CD14-positive monocyte (primary cell): ENCODE measurements around the gene STK11IP. TPM values are rescaled to one million over a fixed set of nuclear protein-coding genes. Genes with fewer than 3 reads are reported as not detected.
A peak's percentile ranks its signal among the peaks of the same experiment; 100 is the strongest.

ENCODE experiments used
- DNase-seq, 3 donors: peaks; one replicate each; pipeline ENCODE4 v3.0.0-alpha.2; 2011 to 2022
- H2AFZ ChIP-seq: 2 replicates; pipeline ENCODE4 v1.6.0; 2012; ENCODE audit warnings: mild to moderate bottlenecking, low read depth, low read length, inconsistent platforms; ENCODE audit not compliant: insufficient read depth, poor library complexity, severe bottlenecking
- H3K27ac ChIP-seq, 2 donors: 1 replicate in 1 of 2; 2 replicates in 1 of 2; pipeline ENCODE4 v1.5.1; 2012 to 2013; ENCODE audit warnings: low read length in 2 of 2, control low read depth in 1 of 2, inconsistent platforms in 1 of 2, low read depth in 1 of 2, mild to moderate bottlenecking in 1 of 2
- H3K27me3 ChIP-seq, 2 donors: one replicate each; pipeline versions ENCODE4 v1.6.0 to v1.6.1; 2011 to 2013; ENCODE audit warnings: low read length in 2 of 2; ENCODE audit not compliant: control insufficient read depth in 2 of 2, insufficient read depth in 2 of 2
- H3K36me3 ChIP-seq, 2 donors: replicated peaks in 1 of 2; 1 replicate in 1 of 2; 2 replicates in 1 of 2; pipeline versions ENCODE4 v1.5.1 to v1.6.1; 2012 to 2013; ENCODE audit warnings: low read length in 2 of 2, control low read depth in 1 of 2, inconsistent platforms in 1 of 2, mild to moderate bottlenecking in 1 of 2; ENCODE audit not compliant: insufficient read depth in 2 of 2, control insufficient read depth in 1 of 2
- H3K4me1 ChIP-seq, 2 donors: 1 replicate in 1 of 2; 2 replicates in 1 of 2; pipeline versions ENCODE4 v1.5.1 to v1.6.1; 2012 to 2013; ENCODE audit warnings: low read length in 2 of 2, control low read depth in 1 of 2, inconsistent platforms in 1 of 2, mild to moderate bottlenecking in 1 of 2, moderate library complexity in 1 of 2; ENCODE audit not compliant: insufficient read depth in 2 of 2, control insufficient read depth in 1 of 2
- H3K4me2 ChIP-seq: replicated peaks from 2 replicates; pipeline ENCODE3; 2012; ENCODE audit warnings: low read length, moderate library complexity, mild to moderate bottlenecking; ENCODE audit not compliant: poor library complexity, severe bottlenecking; ENCODE audit errors: extremely low read depth
- H3K4me3 ChIP-seq, 3 experiments: fragments of 200-600 bp in 1 of 3; sonication (generic) in 1 of 3; replicated peaks in 1 of 3; 1 replicate in 2 of 3; 2 replicates in 1 of 3; pipeline ENCODE4 v1.5.1; 2011 to 2013; ENCODE audit warnings: low read length in 3 of 3, mild to moderate bottlenecking in 3 of 3, control low read depth in 2 of 3, low read depth in 2 of 3, inconsistent platforms in 1 of 3, moderate library complexity in 1 of 3
- H3K79me2 ChIP-seq: 2 replicates; pipeline ENCODE4 v1.6.0; 2012; ENCODE audit warnings: mild to moderate bottlenecking, control low read depth, inconsistent platforms, low read length, moderate library complexity; ENCODE audit not compliant: insufficient read depth
- H3K9ac ChIP-seq: 2 replicates; pipeline ENCODE4 v1.6.0; 2017; ENCODE audit warnings: low read length, mild to moderate bottlenecking; ENCODE audit not compliant: insufficient read depth, poor library complexity, severe bottlenecking
- H3K9me3 ChIP-seq, 2 donors: replicated peaks in 1 of 2; 1 replicate in 1 of 2; 2 replicates in 1 of 2; pipeline versions ENCODE4 v1.5.1 to v1.6.1; 2012 to 2013; ENCODE audit warnings: low read length in 2 of 2, control low read depth in 1 of 2; ENCODE audit not compliant: control insufficient read depth in 1 of 2, insufficient read depth in 1 of 2
- H4K20me1 ChIP-seq: 2 replicates; pipeline ENCODE4 v1.6.0; 2012; ENCODE audit warnings: mild to moderate bottlenecking, low read length, control low read depth, moderate library complexity; ENCODE audit not compliant: insufficient read depth
- H3K27ac Mint-ChIP-seq, 7 donors: one replicate each; pipeline ENCODE4 v1.8.0; 2020; ENCODE audit warnings: mild to moderate bottlenecking in 7 of 7, mixed read lengths in 7 of 7, moderate library complexity in 6 of 7, inconsistent platforms in 2 of 7
- H3K27me3 Mint-ChIP-seq, 3 donors: one replicate each; pipeline ENCODE4 v1.8.0; 2021 to 2022; ENCODE audit warnings: low read depth in 3 of 3, mild to moderate bottlenecking in 3 of 3, mixed read lengths in 3 of 3, moderate library complexity in 3 of 3, inconsistent platforms in 1 of 3
- H3K36me3 Mint-ChIP-seq, 2 donors: one replicate each; pipeline ENCODE4 v1.8.0; 2020; ENCODE audit warnings: mixed read lengths in 2 of 2, inconsistent platforms in 1 of 2, mild to moderate bottlenecking in 1 of 2
- H3K4me1 Mint-ChIP-seq: one replicate; pipeline ENCODE4 v1.8.0; 2020; ENCODE audit warnings: mild to moderate bottlenecking, mixed read lengths
- H3K4me3 Mint-ChIP-seq, 2 donors: one replicate each; pipeline ENCODE4 v1.8.0; 2020; ENCODE audit warnings: mild to moderate bottlenecking in 2 of 2, mixed read lengths in 2 of 2, moderate library complexity in 1 of 2
- H3K9me3 Mint-ChIP-seq, 7 donors: one replicate each; pipeline ENCODE4 v1.8.0; 2020 to 2022; ENCODE audit warnings: mixed read lengths in 7 of 7, mild to moderate bottlenecking in 6 of 7, moderate library complexity in 6 of 7, inconsistent platforms in 2 of 7
- CTCF ChIP-seq: fragments of 200-600 bp; IDR thresholded peaks from one replicate; pipeline ENCODE4 v1.8.0; 2022; ENCODE audit warnings: antibody characterized with exemption, mild to moderate bottlenecking
- WGBS: methylation state at CpG from one replicate; pipeline ENCODE4 v1.1.5; 2013; ENCODE audit warnings: missing lambda C conversion rate; ENCODE audit not compliant: insufficient coverage; 5-methylcytosine and 5-hydroxymethylcytosine counted together
- intact Hi-C, 2 donors: fragments of 100-400 bp; cut with micrococcal nuclease; formaldehyde crosslinking; loops; one replicate each; pipeline versions ENCODE4 v1.15.0 to v1.15.1; 2023
- polyA plus RNA-seq, 3 donors: library from polyadenylated mRNA; depleted of rRNA in 1 of 3; unstranded in 2 of 3; stranded (reverse) in 1 of 3; fragments of 300-500 nt in 2 of 3; fragments of >200 nt in 1 of 3; fragmentation: Illumina TruSeq in 2 of 3; gene quantifications; 1 replicate in 2 of 3; 2 replicates in 1 of 3; pipeline ENCODE4 v1.2.3, GENCODE V29; 2012 to 2021

Gene STK11IP
- polyA plus RNA-seq, 3 donors: 13.0 to 79.1 (median 15.7) TPM

DNA sequence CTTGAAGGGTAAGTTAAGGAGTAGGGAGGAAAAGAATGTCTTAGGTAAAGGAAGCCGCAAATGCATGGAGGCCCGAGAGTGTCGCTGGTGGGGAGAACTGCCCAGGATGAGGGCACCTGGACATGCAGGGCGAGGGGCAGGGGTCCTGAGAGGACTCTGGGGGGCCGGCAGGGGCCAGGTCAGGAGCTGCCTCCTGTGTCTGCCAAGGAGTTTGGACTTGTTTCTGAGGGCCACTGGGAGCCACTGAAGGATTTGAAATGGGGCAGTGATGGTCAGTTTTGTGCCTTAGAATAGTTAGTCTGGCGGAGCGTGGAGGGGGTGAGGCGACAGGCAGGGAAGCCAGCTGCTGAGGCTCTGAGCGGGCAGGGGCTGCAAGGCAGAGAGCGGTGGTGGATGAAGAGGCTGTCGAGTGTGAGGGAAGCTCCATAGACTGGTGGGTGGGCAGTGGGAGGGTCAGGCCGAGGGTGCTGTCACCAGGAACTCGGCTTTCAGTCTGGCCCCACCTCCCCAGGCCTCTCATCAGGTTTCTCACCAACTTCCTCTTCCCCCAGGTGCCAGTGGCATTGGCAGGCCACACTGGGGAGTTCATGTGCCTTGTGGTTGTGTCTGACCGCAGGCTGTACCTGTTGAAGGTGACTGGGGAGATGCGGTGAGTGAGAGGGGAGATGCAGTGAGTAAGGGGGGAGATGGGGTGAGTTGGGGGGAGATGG, 15.1 kb downstream of the STK11IP start:
- Mint-ChIP-seq H3K9me3 (no peaks in the 10 kb centered on the region), H3K27ac (peak overlapping the region in 1 of 7 donors; percentile 34), H3K27me3 (peaks cover 0 to 4% (median 0%) of the 10 kb centered on the region in 3 donors), H3K36me3 (peaks cover 79 to 89% of the 10 kb centered on the region in 2 donors), H3K4me1 (peaks cover 5% of the 10 kb centered on the region), H3K4me3 (no peak overlapping the region)
- Histone ChIP-seq H3K4me1 (no peaks in the 10 kb centered on the region), H3K4me2 (no peak overlapping the region), H2AFZ (no peak overlapping the region), H3K9ac (no peak overlapping the region), H3K36me3 (peaks cover 75 to 91% of the 10 kb centered on the region in 2 donors), H3K79me2 (no peaks in the 10 kb centered on the region), H4K20me1 (no peaks in the 10 kb centered on the region), H3K9me3 (no peaks in the 10 kb centered on the region), H3K4me3 (no peak overlapping the region), H3K27me3 (no peaks in the 10 kb centered on the region), H3K27ac (no peak overlapping the region)
- WGBS: 90% methylated on average over 9 of the region's 15 CpGs
- DNase-seq: no peak
- TF ChIP-seq CTCF: no peak
- intact Hi-C loops: loop anchor here in 1 of 2 donors (10.0 kb wide), 1 partner anchor 188 kb away; no protein-coding TSS in a partner anchor

GRCh38 chr2:219613461-219614070, 15.9 kb downstream of the STK11IP start:
- Mint-ChIP-seq H3K27me3 (peaks cover 0 to 4% (median 0%) of the 10 kb centered on the region in 3 donors), H3K36me3 (peaks cover 71 to 80% of the 10 kb centered on the region in 2 donors), H3K9me3 (no peaks in the 10 kb centered on the region), H3K27ac (no peak overlapping the region), H3K4me3 (no peak overlapping the region), H3K4me1 (peaks cover 5% of the 10 kb centered on the region)
- H3K9ac ChIP-seq: no peak overlapping the region
- no peak for TF ChIP-seq CTCF
- H3K4me2 ChIP-seq: no peak overlapping the region
- intact Hi-C loops: loop anchor here in 1 of 2 donors (10.0 kb wide), 1 partner anchor 189 kb away; no protein-coding TSS in a partner anchor
- H3K79me2 ChIP-seq: no peaks in the 10 kb centered on the region
- no peaks in the 10 kb centered on the region for H3K4me1 ChIP-seq
- H3K4me3 ChIP-seq: no peak overlapping the region
- peaks cover 67 to 82% of the 10 kb centered on the region in 2 donors for H3K36me3 ChIP-seq
- no peaks in the 10 kb centered on the region for H3K27me3 ChIP-seq
- H3K27ac ChIP-seq: no peak overlapping the region
- H3K9me3 ChIP-seq: no peaks in the 10 kb centered on the region
- H4K20me1 ChIP-seq: no peaks in the 10 kb centered on the region
- H2AFZ ChIP-seq: no peak overlapping the region
- 98% methylated on average over 6 of the region's 11 CpGs for WGBS
- no peak for DNase-seq
